Bronchial epithelial cell (primary cell): ENCODE results near the gene CD9. TPM values are rescaled to one million over a fixed set of nuclear protein-coding genes. Genes with fewer than 3 reads are reported as not detected.

ENCODE experiments used
- DNase-seq: peaks from one replicate; pipeline ENCODE4 v3.0.0-alpha.2; 2010; ENCODE audit warnings: low read depth
- FAIRE-seq: peaks from 2 replicates; lab custom pipeline; 2011; peaks lifted over from hg19 to GRCh38; lab: Jason Lieb, UNC
- H3K27me3 ChIP-seq: 2 replicates; pipeline ENCODE4 v1.5.1; 2011; ENCODE audit warnings: low read length; ENCODE audit not compliant: control insufficient read depth, insufficient read depth
- H3K36me3 ChIP-seq: 2 replicates; pipeline ENCODE4 v1.5.1; 2011; ENCODE audit warnings: low read length; ENCODE audit not compliant: control insufficient read depth, insufficient read depth
- H3K4me3 ChIP-seq: 2 replicates; pipeline ENCODE4 v1.5.1; 2011; ENCODE audit warnings: mild to moderate bottlenecking, low read depth, low read length, control low read depth
- total RNA-seq: library from RNA; depleted of rRNA; stranded (reverse); fragments of >200 nt; gene quantifications from 2 replicates; pipeline ENCODE4 v1.2.1, GENCODE V29; 2014
- TF ChIP-seq, protein P1 (sequence below): IDR thresholded peaks from 2 replicates; pipeline ENCODE4 v1.5.1; 2011; ENCODE audit warnings: mild to moderate bottlenecking, moderate library complexity, low read length, control low read depth, inconsistent platforms; ENCODE audit not compliant: insufficient read depth, severe bottlenecking

Gene CD9
- total RNA-seq, 1 donor from 2014 or later = 634 TPM

DNA sequence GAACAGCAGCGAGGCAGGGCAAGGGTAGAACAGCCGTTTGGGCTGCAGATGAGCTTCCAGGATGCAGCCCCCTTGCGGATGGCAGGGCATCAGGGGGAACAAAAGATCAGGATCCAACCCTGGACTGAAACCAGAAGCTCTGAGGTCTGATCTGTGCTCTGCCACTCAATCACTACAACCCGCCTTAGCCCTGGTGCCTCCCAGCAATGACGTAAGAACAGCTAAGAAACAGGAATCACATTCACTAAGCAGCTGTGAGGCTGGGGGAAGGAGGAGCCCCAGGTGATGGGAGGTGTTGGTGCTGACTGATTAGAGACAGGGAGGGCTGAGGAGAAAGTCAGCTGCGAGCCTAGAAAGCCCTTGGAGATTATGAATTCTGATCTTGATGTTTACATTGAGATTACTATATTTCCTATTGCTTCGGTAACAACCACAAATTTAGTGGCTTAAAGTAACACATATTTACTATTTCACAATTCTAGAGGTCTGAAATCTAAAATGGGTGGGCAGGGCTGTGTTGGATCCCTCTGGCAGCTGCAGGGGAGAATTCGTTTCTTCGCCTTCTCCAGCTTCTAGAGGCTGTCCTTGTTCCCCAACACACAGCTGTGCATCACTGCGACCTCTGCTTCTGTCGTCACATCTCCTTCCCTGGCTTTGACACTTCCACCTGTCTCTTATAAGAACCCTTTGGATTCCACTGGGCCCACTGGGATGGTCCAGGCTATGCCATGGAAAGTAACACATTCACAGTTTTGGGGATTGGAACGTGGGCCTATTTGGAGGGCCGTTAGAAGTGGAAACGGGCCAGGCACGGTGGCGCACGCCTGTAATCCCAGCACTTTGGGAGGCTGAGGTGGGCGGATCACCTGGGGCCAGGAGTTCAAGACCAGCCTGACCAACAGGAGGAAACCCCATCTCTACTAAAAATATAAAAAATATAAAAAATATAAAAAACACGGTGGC is 6.1 kb upstream of the CD9 start:
- H3K27me3 ChIP-seq = no peaks in the 10 kb centered on the region
- TF ChIP-seq, protein P1, sequence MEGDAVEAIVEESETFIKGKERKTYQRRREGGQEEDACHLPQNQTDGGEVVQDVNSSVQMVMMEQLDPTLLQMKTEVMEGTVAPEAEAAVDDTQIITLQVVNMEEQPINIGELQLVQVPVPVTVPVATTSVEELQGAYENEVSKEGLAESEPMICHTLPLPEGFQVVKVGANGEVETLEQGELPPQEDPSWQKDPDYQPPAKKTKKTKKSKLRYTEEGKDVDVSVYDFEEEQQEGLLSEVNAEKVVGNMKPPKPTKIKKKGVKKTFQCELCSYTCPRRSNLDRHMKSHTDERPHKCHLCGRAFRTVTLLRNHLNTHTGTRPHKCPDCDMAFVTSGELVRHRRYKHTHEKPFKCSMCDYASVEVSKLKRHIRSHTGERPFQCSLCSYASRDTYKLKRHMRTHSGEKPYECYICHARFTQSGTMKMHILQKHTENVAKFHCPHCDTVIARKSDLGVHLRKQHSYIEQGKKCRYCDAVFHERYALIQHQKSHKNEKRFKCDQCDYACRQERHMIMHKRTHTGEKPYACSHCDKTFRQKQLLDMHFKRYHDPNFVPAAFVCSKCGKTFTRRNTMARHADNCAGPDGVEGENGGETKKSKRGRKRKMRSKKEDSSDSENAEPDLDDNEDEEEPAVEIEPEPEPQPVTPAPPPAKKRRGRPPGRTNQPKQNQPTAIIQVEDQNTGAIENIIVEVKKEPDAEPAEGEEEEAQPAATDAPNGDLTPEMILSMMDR = no peak
- DNase-seq = peak; percentile 80
- H3K4me3 ChIP-seq = no peak overlapping the region
- H3K36me3 ChIP-seq = no peaks in the 10 kb centered on the region
- peak; percentile 7 for FAIRE-seq

DNA sequence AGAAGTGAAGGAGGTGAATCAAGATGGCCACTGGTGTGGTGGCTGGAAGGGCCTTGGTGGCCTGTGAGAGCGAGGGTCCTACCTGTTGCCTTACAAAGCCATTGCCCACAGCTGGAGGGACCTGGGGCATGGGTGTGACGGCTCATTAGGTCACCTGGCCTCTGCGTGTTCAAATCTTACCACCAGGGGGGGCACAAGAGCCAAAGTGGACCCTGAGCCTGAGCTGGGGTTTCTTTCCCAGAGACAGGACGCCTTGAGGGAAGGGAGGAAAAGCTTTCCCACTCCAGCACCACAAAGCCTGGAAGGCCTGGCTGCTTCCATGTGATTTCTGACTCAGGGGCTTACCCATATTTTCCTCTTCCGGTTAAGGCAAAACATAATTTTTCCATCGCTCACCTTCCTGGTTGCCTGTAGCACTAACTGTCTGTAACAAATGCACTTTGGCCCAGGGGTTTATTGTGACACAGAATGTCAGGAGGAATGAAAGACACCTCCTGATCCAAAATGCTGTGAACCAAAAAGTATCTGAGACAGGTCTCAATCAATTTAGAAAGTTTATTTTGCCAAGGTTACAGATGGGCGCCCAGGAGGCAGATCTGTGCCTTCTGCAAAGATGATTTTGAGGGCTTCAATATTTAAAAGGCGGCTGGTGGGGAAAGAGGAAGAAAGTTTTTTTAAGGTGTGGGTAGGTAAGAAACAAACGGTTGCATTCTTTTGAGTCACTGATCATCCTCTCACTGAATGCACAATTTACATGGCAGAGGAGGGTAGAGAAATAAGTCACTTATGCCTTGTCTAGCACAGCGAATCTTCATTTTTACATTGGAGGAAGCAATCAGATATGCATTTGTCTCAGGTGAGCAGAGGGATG is 4.3 kb upstream of the CD9 start:
- no peak overlapping the region for H3K4me3 ChIP-seq
- H3K36me3 ChIP-seq = no peaks in the 10 kb centered on the region
- peak; percentile 94 for DNase-seq
- TF ChIP-seq, protein P1 = peak; percentile 95
- H3K27me3 ChIP-seq = no peaks in the 10 kb centered on the region
- FAIRE-seq = no peak

DNA sequence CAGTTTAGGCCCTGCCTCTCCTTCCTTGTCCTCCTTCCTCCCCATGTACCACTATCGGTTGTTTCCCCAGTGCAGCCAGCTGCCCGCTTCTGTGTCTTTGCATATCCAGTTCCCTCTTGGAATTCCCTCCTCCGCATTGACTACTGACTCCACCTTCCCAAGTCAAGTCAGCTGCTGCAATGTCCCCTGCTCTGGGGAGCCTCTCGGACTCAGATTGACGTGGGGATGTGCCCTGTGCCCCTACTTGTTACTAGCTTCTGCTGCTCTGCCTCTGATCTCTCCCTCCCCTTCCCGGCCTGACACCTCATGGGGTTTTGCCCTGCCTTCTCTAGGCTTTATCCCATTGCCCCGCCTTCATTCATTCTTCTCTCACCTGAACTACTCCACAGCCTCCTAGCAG is 2.1 kb upstream of the CD9 start:
- no peak overlapping the region for H3K4me3 ChIP-seq
- H3K27me3 ChIP-seq = no peaks in the 10 kb centered on the region
- FAIRE-seq = no peak
- TF ChIP-seq, protein P1 = no peak
- H3K36me3 ChIP-seq = peaks cover 2% of the 10 kb centered on the region
- no peak for DNase-seq

DNA sequence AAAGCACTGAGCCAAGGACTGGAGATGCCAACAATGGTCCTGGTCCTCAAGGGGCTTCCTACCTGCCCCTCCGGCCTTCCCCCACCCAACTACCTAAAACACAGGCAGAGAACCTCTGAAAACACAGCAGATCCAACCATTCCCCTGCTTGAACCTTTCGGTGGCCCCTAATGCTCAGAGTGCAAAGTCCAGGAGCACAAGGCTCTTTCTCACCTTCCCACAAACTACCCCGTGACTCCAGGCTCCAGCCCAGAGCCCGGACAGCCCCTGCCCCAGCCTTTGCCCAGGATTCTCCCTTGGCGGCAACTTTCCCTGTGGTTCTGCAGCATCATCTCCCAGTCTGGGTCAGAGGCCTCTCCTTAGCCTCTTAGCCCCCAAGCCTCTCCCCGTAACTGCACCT is 1.6 kb upstream of the CD9 start:
- no peak for DNase-seq
- H3K4me3 ChIP-seq = no peak overlapping the region
- FAIRE-seq = no peak

DNA sequence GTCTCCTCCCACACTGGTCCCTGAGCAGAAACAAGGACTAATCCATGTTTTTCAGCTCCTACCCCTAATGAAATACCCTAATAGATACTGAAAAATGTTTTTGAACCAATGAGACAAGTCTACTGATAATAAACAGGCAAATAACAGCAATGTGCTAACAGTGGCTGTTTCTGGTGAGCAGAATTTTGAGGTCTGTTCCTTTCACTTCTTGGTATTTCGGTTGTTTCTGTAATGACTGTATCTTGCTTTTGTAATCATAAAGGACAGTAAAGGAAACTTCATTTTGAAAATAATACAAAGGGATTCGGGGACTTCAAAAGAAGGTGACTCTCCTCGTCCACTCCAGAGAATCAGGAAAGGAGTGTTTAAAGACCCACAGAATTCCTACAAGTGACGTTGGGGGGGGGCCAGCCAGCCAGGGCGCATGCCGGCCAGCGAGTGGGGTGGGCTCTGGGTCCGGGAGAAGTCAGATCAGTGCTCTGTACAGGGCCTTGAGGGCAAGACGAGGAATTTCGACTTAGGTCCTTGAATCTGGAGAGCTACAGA is 1.1 kb upstream of the CD9 start:
- Histone ChIP-seq H3K4me3 (peak overlapping the region; percentile 81), H3K27me3 (no peaks in the 10 kb centered on the region), H3K36me3 (peaks cover 7% of the 10 kb centered on the region)
- DNase-seq = no peak
- TF ChIP-seq, protein P1 = no peak
- FAIRE-seq = no peak

More for the DNA sequence above, 1.6 kb upstream of the CD9 start:
- H3K27me3 ChIP-seq = no peaks in the 10 kb centered on the region
- peaks cover 4% of the 10 kb centered on the region for H3K36me3 ChIP-seq
- TF ChIP-seq, protein P1 = no peak
